Upper lobe of left lung (tissue), 4 donors: ENCODE results near the gene LAMA3.

Source experiments
- EP300 ChIP-seq, 4 donors: sonication (generic); formaldehyde crosslinking; IDR thresholded peaks; one replicate each; pipeline ENCODE4 v1.5.1; 2017; ENCODE audit warnings: antibody characterized with exemption in 4 of 4, control low read depth in 2 of 4
- POLR2A ChIP-seq, 4 donors: fragments of 450-650 bp; IDR thresholded peaks; one replicate each; pipeline ENCODE4 v1.5.1; 2016 to 2017; ENCODE audit warnings: antibody characterized with exemption in 4 of 4, mild to moderate bottlenecking in 2 of 4
- POLR2AphosphoS5 ChIP-seq, 2 donors: sonication (generic); formaldehyde crosslinking; IDR thresholded peaks; one replicate each; pipeline ENCODE4 v1.5.1; 2017; ENCODE audit warnings: antibody characterized with exemption in 2 of 2
- TF ChIP-seq, protein P1 (sequence below), 6 experiments: fragments of 450-650 bp in 4 of 6; fragments of 200-600 bp in 2 of 6; sonication (generic) in 2 of 6; IDR thresholded peaks; one replicate each; pipeline ENCODE4 v1.5.1; 2016 to 2019; ENCODE audit warnings: antibody characterized with exemption in 6 of 6

DNA sequence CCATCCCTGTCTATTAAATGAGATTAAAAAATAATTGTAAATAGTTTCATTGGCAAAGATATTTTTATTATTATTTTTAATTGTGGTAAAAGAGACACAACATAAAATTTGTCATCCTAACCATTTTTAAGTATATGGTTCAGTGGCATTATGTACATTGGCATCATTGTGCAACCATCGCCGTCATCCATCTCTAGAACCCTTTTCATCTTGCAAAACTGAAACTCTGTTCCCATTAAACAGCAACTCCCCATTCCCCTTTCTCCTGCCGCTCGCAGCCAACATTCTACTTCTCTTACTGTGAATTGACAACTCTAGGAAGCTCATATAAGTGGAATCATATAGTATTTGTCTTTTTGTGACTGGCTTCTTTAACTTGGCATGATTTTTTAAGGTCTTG, 25.3 kb downstream of the LAMA3 start:
- TF ChIP-seq POLR2A (IDR thresholded peaks at IDR 0.05) (no peak), POLR2AphosphoS5 (IDR thresholded peaks at IDR 0.05) (no peak), EP300 (IDR thresholded peaks at IDR 0.05) (no peak)
- TF ChIP-seq, protein P1, sequence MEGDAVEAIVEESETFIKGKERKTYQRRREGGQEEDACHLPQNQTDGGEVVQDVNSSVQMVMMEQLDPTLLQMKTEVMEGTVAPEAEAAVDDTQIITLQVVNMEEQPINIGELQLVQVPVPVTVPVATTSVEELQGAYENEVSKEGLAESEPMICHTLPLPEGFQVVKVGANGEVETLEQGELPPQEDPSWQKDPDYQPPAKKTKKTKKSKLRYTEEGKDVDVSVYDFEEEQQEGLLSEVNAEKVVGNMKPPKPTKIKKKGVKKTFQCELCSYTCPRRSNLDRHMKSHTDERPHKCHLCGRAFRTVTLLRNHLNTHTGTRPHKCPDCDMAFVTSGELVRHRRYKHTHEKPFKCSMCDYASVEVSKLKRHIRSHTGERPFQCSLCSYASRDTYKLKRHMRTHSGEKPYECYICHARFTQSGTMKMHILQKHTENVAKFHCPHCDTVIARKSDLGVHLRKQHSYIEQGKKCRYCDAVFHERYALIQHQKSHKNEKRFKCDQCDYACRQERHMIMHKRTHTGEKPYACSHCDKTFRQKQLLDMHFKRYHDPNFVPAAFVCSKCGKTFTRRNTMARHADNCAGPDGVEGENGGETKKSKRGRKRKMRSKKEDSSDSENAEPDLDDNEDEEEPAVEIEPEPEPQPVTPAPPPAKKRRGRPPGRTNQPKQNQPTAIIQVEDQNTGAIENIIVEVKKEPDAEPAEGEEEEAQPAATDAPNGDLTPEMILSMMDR (IDR thresholded peaks at IDR 0.05): no peak
